ENCODE data around the gene KLHL25.
A peak's percentile ranks its signal among the peaks of the same experiment; 100 is the strongest.

The KLHL25 gene

DNA sequence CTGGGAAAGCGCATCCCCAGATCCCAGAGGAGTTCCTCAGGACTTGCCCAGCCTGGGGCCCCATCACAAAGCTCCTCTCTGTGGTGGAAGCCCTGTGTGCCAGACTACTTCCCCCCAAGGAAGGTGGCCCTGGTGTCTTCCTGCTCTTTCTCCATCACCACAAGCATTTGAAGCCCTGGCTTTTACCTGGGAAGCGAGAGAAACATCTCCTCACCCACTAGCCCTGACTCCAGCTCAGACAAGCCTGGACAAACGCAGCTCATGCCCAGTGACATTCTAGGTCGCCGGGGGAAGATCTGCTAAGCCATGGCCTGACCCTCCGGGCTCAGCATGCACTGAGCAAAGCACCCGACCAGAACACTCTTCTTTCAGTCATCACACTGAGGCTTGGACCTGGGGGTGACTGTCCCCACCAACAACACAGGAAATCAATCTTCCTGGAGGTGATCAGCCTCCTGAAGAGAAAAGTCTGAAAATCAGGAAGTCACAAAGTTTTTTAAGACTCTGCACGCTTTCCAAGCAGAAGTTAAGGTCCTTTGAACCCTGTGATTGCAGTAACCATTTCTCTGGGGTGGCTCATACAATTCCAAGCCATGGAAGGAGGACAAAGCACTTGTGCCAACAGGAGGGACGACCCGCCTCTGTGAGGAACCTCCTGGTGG, 40.8 kb downstream of the KLHL25 start:
- no peaks in the 10 kb centered on the region for H3K27me3 Mint-ChIP-seq
- H3K36me3 Mint-ChIP-seq (ENCODE audit: low read depth), result no peaks in the 10 kb centered on the region
- no peaks in the 10 kb centered on the region for H3K9me3 Mint-ChIP-seq
- no peak overlapping the region for H3K4me3 Mint-ChIP-seq
- no peak for ATAC-seq
- no peak overlapping the region for H3K27ac Mint-ChIP-seq
- H3K4me1 Mint-ChIP-seq, result peaks cover 16% of the 10 kb centered on the region
- DNase-seq, result no peak

DNA sequence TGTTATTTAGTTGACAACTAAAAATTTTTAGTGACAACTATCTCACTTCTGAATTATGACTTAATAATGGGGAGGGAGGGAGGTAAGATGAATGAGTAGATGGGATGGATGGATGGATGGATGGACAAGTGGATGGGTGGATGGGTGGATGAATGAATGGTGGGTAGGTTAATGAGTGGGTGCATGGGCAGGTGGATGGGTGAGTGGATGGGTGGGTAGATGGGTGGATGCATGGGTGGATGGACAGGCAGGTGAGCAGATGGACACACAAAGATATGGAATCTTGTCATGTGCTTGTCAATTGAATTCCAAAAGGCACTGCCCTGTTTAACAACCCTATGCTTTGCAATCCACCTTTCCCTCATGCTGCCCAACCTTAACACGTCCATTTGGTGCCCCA, 41.5 kb downstream of the KLHL25 start:
- no peaks in the 10 kb centered on the region for H3K9me3 Mint-ChIP-seq
- ATAC-seq (no peak), DNase-seq (no peak)
- no peaks in the 10 kb centered on the region for H3K27me3 Mint-ChIP-seq
- no peak overlapping the region for H3K27ac Mint-ChIP-seq
- no peak overlapping the region for H3K4me3 Mint-ChIP-seq
- H3K4me1 Mint-ChIP-seq, result peaks cover 16% of the 10 kb centered on the region
- no peaks in the 10 kb centered on the region for H3K36me3 Mint-ChIP-seq (ENCODE audit: low read depth)

DNA sequence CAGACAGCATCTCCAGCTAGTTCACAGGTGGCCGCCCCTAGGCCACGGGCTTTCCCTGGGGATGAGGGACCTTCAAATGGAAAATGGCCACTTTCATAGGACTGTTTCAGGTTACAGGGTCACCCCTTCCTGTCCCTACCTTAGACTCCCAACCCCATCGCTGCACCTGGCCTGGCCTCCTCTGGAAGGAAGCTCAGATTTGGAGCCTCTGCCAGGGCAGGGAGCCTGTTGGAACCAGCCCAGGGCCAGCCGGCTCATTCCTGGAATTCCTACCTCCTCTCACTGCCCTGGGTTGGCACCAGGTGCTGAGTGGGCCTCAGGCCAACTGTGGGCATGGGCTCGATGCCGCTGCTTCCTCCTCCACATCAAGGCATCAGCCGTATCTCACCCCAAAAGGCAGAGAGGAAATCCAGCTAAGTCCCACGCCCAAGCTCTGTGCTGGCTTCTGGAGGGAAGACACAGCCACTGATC, 42.2 kb downstream of the KLHL25 start:
- no peak for DNase-seq
- no peaks in the 10 kb centered on the region for H3K27me3 Mint-ChIP-seq
- H3K9me3 Mint-ChIP-seq, result no peaks in the 10 kb centered on the region
- no peak overlapping the region for H3K4me3 Mint-ChIP-seq
- H3K27ac Mint-ChIP-seq, result no peak overlapping the region
- no peaks in the 10 kb centered on the region for H3K36me3 Mint-ChIP-seq (ENCODE audit: low read depth)
- no peak for ATAC-seq
- peaks cover 16% of the 10 kb centered on the region for H3K4me1 Mint-ChIP-seq

DNA sequence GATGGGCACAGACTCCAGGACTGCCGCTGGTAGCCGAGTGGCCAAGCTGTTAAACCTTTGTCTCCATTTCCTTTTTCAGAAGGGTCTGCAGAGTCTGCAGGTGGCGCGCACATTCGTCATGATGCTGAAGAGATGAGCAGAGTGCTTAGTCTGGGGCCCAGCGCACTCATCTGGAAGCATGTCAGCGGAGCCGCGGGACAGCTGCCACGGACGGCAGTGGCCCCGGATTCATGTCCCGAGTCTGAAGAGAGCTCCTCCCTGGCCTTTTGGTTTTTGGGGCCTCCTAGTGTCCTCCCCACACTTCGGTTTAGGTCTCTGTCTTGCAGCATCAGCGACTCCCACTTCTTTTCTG, 42.6 kb downstream of the KLHL25 start:
- no peaks in the 10 kb centered on the region for H3K27me3 Mint-ChIP-seq
- no peak overlapping the region for H3K4me3 Mint-ChIP-seq
- ATAC-seq (no peak), DNase-seq (no peak)
- peaks cover 16% of the 10 kb centered on the region for H3K4me1 Mint-ChIP-seq
- H3K9me3 Mint-ChIP-seq, result no peaks in the 10 kb centered on the region
- no peaks in the 10 kb centered on the region for H3K36me3 Mint-ChIP-seq (ENCODE audit: low read depth)
- H3K27ac Mint-ChIP-seq, result no peak overlapping the region

DNA sequence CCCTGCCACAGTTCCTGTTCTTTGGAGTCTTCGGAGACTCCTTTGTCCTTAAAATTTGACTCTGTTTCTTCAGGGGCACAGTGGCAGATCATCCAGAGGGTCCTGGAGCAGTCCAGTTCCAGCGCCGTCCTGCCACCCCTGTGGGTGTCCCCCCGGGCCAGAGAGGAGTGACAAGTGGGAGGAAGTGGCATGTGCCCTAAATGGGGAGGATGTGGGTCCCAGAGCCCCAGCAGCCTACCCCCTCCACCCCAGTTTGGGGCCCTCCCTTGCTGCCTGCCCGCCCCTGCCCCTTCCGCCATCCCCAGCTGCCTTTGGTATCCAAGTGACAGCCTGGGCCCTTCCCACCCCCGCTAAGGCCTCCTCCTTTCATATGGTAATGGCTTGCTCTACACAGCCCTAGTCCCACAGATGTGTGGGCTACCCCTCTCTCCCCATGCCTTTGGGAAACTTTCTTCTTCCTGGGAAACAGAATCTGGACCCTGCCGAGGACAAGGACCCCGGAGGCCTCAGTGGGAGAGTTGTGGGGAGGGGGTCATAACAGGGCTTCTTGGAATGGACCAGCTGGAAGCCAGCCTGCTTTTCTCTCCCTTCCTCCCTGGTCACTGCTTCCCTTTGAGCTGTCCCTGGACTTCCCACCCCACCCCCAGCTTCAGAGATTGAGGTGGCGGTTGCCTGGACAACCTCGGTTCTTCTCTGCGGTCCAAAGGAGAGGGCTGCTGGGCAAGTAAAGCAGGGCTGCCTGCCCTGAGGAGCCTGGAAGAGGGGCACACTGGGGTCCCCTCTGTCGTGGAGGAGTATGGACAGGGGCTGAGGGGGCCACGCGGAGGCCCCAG, 43.2 kb downstream of the KLHL25 start:
- Mint-ChIP-seq H3K4me1 (peaks cover 16% of the 10 kb centered on the region), H3K27ac (no peak overlapping the region)

DNA sequence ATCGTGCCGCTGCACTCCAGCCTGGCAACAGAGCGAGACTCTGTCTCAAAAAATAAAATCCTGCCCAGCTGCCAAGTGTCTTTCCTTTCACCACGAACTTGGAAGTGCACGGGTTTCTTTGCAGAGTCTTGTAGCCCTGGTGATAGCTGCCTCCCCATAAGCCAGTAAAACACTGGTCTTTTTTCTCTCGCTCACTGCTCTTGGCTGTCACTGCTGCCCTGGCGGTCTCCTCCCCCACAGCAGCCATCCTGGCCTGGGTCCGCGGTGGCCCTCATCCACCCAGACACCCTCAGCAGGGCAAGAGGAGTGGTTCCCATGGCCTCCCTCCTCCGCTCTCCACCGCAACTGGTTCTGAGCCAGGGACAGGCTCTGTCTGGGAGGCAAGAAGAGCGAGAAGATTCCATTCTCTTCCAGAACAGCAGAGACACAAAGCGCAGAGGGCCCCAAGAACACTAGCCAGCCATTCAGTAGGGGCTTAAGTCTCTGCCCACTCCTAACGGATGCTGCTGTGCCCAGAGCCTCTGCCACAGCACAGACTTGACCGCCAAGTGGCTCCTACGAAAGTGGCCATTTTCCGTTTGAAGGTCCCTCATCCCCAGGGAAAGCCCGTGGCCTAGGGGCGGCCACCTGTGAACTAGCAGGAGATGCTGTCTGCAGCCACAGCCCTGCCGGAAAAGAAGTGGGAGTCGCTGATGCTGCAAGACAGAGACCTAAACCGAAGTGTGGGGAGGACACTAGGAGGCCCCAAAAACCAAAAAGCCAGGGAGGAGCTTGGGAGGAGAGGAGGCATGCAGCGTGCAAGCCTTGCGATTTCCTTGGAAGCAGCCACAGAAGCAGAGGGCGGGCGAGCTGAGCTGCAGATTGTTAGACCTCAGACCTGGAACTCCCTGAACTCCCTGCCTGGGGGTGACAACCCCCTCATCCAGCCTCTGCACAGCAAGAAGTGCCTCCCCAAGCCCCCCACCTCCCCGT, 44.1 kb downstream of the KLHL25 start:
- H3K27me3 Mint-ChIP-seq, result no peaks in the 10 kb centered on the region
- ATAC-seq (peak; percentile 15), DNase-seq (no peak)
- H3K4me3 Mint-ChIP-seq, result no peak overlapping the region
- H3K9me3 Mint-ChIP-seq, result no peaks in the 10 kb centered on the region
- peaks cover 2% of the 10 kb centered on the region for H3K36me3 Mint-ChIP-seq (ENCODE audit: low read depth)
- no peak overlapping the region for H3K27ac Mint-ChIP-seq
- H3K4me1 Mint-ChIP-seq, result peaks cover 16% of the 10 kb centered on the region

More for the DNA sequence above, 43.2 kb downstream of the KLHL25 start:
- Mint-ChIP-seq H3K36me3 (ENCODE audit: low read depth) (no peaks in the 10 kb centered on the region), H3K9me3 (no peaks in the 10 kb centered on the region), H3K27me3 (no peaks in the 10 kb centered on the region), H3K4me3 (no peak overlapping the region)
- DNase-seq, result no peak
- no peak for ATAC-seq

DNA sequence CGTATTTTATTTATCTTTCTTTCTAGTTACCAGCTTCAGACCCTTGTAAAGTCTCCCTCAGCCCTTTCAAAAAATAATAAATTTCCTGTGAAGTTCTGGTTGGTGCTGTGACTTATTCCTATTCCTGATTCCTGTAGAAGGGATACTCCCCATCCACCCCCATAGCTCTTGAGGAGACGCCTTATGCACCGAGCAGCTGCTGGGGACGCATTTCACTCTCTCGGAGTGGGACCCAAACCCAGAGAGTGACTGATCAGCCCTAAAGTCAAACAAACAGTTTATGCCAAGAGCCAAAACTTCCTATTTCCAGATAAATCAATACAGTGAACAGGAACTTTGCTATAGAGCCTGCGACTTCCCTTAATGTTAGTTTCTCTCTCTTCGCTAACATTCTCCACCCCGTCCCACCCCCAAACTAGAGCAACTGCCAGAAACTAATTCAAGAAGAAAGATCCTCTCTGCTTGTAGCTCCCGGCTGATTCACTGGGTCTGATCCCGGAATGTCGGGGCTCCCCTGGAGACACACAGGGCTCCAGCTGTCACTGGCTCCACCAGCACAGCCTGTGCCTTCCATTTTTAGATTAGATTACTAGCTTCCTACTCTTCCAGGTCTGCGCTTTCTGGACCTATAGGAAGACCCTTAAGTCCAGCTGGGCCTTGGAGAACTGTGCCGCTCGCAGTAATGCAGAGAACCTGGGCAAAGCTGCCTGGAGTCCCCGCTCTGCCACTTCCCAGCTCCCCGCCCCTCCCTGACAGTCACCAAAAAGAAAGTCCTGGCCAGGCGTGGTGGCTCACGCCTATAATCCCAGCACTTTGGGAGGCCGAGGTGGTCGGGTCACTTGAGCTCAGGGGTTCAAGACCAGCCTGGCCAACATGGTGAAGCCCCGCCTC, 45.2 kb downstream of the KLHL25 start:
- H3K36me3 Mint-ChIP-seq (ENCODE audit: low read depth), result peaks cover 11% of the 10 kb centered on the region
- H3K4me3 Mint-ChIP-seq, result no peak overlapping the region
- H3K9me3 Mint-ChIP-seq, result no peaks in the 10 kb centered on the region
- ATAC-seq (no peak), DNase-seq (no peak)
- H3K4me1 Mint-ChIP-seq, result peaks cover 16% of the 10 kb centered on the region
- H3K27me3 Mint-ChIP-seq, result no peaks in the 10 kb centered on the region
- H3K27ac Mint-ChIP-seq, result peak overlapping the region; percentile 29

DNA sequence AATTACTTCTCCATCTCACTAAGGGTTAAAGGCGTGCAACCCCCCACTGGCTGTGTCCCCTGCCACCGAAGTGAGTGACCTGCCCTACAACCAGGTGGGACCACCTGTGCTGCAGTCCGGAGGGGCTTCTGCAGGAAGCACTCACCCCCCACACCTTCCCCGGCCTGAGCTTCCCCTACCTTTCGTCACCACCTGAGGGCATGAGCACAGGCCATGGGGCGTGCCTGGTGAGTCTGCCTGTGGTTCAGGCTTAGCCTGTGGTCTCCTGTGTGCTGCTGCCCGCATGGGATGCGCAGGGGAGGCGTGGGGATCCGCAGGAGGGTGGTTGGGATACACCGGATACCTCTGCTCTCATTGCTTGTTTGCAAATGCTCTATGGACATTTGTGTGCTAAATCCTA, 46.0 kb downstream of the KLHL25 start:
- H3K27ac Mint-ChIP-seq, result no peak overlapping the region

DNA sequence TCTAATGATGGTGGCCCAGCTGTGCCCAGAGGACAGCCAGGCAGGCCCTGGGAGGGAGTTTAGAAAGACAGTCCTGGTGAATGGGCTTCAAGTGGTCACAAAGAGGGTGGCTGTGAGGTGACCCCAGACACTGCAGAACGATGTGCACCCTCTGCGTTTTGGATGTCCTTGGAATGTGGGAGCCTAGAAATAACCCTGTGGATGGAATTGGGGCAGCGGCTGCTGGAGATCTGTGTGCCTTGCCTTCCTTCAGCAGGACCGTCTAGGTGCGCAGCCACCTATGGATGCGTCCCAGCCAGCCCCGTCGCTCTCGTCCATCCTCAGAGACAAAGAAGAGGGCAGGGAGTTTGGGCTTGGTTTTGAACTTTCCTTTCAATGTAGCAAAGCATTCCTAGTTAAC, 46.5 kb downstream of the KLHL25 start:
- H3K4me3 Mint-ChIP-seq, result no peak overlapping the region
- H3K9me3 Mint-ChIP-seq, result no peaks in the 10 kb centered on the region
- DNase-seq (no peak), ATAC-seq (no peak)
- H3K27ac Mint-ChIP-seq, result no peak overlapping the region
- peaks cover 22% of the 10 kb centered on the region for H3K36me3 Mint-ChIP-seq (ENCODE audit: low read depth)
- no peaks in the 10 kb centered on the region for H3K27me3 Mint-ChIP-seq
- H3K4me1 Mint-ChIP-seq, result peaks cover 16% of the 10 kb centered on the region

More for the DNA sequence above, 46.0 kb downstream of the KLHL25 start:
- Mint-ChIP-seq H3K36me3 (ENCODE audit: low read depth) (peaks cover 18% of the 10 kb centered on the region), H3K9me3 (no peaks in the 10 kb centered on the region), H3K4me1 (peaks cover 16% of the 10 kb centered on the region), H3K4me3 (no peak overlapping the region), H3K27me3 (no peaks in the 10 kb centered on the region)
- ATAC-seq (no peak), DNase-seq (no peak)

DNA sequence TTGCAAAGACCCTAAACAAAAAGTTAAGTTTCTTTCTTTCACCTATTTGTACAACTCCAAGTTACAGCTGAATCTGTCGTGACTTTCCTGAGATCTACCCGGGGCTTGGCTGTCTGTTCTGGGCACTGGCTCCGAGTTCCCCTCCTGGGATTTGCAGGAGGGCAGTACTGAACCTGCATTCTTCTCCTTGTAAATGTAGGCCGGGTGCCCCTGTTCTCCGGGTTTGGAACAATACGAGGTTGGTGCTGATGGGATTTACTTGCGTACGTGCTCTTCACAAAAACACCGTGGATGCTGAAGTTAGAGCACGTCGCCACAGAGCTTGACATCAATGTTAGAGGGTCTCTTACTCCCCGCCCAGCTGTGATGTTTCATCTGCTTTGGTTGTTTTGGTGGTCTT, 48.1 kb downstream of the KLHL25 start:
- no peaks in the 10 kb centered on the region for H3K27me3 Mint-ChIP-seq
- H3K9me3 Mint-ChIP-seq, result no peaks in the 10 kb centered on the region
- peaks cover 8% of the 10 kb centered on the region for H3K4me1 Mint-ChIP-seq
- DNase-seq, result no peak
- H3K27ac Mint-ChIP-seq, result peak overlapping the region; percentile 50
- no peak overlapping the region for H3K4me3 Mint-ChIP-seq
- no peak for ATAC-seq
- H3K36me3 Mint-ChIP-seq (ENCODE audit: low read depth), result peaks cover 31% of the 10 kb centered on the region

DNA sequence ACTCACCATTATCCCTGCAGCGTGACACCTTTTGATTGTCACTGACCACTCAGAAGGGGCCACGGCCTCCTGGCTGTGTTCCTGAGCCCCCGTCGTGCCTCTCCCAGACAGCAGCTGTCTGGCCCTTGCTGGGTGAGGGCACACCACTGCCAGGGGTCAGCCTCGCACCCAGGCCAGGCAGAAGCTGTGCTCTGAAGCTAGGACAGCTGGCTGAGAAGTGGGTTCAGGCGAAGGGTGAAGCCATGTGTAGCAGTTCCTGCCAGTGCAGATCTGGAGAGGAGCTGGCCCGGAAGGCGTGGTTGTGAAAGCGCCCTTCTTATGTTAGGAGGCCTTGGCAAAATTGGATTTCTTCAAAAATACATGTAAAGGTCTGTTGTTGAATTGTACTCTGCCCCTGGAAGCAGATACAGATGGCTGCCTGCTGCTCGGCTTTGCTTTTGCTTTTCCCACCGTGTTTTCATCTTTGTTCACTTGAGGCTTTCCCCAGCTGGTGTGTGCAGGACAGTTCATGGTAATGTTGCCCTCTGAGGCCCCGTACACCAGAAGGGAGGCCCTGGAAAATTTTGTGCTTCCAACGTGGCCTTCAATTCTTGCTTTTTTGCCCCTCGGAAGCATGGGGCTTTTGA, 49.1 kb downstream of the KLHL25 start:
- H3K36me3 Mint-ChIP-seq (ENCODE audit: low read depth), result peaks cover 35% of the 10 kb centered on the region
- no peaks in the 10 kb centered on the region for H3K4me1 Mint-ChIP-seq
- DNase-seq (no peak), ATAC-seq (no peak)
- H3K9me3 Mint-ChIP-seq, result no peaks in the 10 kb centered on the region
- no peak overlapping the region for H3K4me3 Mint-ChIP-seq
- H3K27me3 Mint-ChIP-seq, result no peaks in the 10 kb centered on the region
- H3K27ac Mint-ChIP-seq, result no peak overlapping the region

DNA sequence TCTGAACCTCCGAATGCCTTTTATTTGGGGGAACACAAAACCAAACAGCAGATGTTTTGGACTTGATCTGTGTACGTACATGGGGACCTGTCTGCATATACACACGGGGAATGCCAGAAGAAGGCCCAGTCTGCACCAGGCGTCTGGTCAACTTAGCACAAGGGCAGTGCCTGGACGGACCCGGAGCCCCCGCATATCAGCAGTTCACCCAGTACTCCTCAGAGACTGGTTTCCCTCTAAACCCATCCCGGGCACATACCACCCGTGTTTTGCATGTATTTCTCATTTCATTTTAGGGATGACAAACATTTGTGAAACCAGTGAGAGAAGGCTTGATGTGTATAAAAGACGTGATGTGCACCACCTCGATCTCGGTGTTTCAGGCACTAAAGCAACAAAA, 49.7 kb downstream of the KLHL25 start:
- no peak overlapping the region for H3K27ac Mint-ChIP-seq
- no peaks in the 10 kb centered on the region for H3K9me3 Mint-ChIP-seq
- H3K27me3 Mint-ChIP-seq, result no peaks in the 10 kb centered on the region
- ATAC-seq (no peak), DNase-seq (no peak)
- no peaks in the 10 kb centered on the region for H3K4me1 Mint-ChIP-seq
- H3K4me3 Mint-ChIP-seq, result no peak overlapping the region
- H3K36me3 Mint-ChIP-seq (ENCODE audit: low read depth), result peaks cover 40% of the 10 kb centered on the region

DNA sequence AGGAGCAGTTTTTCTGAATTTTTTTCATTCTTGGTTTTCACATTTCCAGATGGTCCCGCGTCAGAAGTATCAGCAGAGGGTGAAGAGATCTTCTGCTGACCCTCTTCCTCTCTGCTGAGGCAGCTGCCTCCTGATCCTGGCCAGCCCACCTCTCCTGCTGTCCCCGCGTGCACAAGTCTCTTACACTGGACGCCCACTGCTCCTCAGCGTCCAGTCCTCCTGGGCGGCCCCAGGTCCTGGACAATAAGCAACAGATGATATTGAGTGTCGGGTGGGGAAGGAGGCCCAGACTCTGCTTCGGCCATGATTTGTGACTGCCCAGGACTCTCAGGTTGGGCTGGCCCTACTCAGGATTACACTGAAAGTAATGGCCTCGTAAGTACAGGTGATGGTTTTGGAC, 50.1 kb downstream of the KLHL25 start:
- peaks cover 43% of the 10 kb centered on the region for H3K36me3 Mint-ChIP-seq (ENCODE audit: low read depth)
- ATAC-seq (no peak), DNase-seq (no peak)
- no peaks in the 10 kb centered on the region for H3K4me1 Mint-ChIP-seq
- no peak overlapping the region for H3K4me3 Mint-ChIP-seq
- no peaks in the 10 kb centered on the region for H3K9me3 Mint-ChIP-seq
- no peaks in the 10 kb centered on the region for H3K27me3 Mint-ChIP-seq
- H3K27ac Mint-ChIP-seq, result no peak overlapping the region

All from activated naive CD8-positive, alpha-beta T cell treated with anti-CD3 and anti-CD28 coated beads, Interleukin-2, amount 50 U/mL, for 24 hours (primary cell).